Activated CD4-positive, alpha-beta T cell treated with anti-CD3 and anti-CD28 coated beads, Interleukin-2, amount 50 U/mL, for 4 hours (primary cell): ENCODE results near the gene PCBP1.
"Not testable (repeated sequence)": the region's sequence is repeated elsewhere in the genome, so short reads cannot be mapped to it uniquely, and the experiment has no call there.

ENCODE experiments used
- DNase-seq, 2 experiments: peaks; one replicate each; pipeline ENCODE4 v3.0.0-alpha.2; 2020

The PCBP1 gene

GRCh38 chr2:70128005-70128404 lies 40.7 kb downstream of the PCBP1 start:
- no peak for DNase-seq

DNA sequence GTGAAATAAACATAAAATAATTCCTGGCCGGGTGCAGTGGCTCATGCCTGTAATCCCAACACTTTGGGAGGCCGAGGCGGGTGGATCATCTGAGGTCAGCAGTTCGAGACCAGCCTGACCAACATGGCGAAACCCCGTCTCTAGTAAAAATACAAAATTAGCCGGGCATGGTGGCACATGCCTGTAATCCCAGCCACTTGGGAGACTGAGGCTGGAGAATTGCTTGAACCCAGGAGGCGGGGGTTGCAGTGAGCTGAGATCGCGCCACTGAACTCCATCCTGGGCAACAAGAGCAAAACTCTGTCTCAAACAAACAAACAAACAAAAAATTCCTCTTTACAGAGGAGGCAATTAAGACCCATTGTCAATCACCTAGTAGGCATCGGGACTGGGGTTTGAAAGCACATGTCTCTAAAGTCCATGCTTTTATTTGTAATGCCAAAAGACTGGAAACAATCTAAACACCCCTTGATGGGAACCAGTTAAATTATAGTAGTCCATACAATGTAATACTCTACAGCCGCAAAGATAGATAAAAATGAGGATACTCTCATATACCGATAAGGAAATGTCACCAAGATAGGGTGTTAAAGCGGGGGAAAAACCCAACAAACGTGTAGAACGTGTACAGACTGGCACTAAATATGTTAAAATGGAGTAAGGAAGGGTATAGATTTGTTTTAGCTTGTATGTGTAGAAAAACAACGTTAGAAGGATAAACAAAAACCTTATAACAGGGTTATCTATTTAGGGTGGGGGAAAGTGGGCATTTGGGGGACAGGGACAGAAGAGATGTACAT lies 44.3 kb downstream of the PCBP1 start:
- DNase-seq: not testable (repeated sequence)

- no peak for DNase-seq
Measured at GRCh38 chr2:70132244-70133126, 45.2 kb downstream of the PCBP1 start.

DNA sequence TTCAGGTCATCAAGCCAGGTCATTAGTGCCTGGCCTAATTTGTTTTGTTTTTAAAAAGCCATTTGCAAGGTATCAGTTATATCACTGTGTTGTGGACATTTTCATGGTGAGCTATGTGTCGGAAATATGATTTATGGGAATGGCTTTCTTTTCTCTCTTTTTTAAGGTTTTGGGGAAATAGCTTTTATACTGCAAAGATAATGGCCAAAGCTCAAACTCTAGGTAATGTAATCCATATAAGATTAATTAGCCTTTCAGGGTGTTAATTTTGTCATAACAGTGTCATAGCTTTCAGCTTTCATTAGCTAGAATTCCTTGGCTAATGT lies 45.8 kb downstream of the PCBP1 start:
- DNase-seq: no peak

- DNase-seq: no peak
Measured at GRCh38 chr2:70133491-70134322, 46.4 kb downstream of the PCBP1 start.

- not testable (repeated sequence) for DNase-seq
Measured at GRCh38 chr2:70134323-70134983, 47.2 kb downstream of the PCBP1 start.
